Measurements from ENCODE around the gene LTB4R2.
A peak's percentile ranks its signal among the peaks of the same experiment; 100 is the strongest.

LTB4R2 gene

DNA sequence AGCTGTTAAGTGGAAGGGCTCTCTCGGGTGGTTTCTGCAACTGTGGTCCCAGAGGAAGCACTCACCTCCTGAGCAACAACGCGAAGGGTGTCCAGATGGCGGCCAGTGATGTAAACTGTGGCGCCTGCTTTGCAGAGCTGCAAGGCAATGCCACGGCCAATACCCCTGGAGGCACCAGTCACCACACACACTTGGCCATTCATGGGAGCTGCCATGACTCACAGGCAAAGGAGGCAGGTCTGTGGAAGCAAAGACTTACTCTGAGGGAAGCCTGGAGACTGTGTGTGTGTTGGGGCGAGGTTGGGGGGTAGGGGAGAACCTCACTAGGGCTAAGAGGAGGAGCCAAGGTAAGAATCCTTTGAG lies 11.1 kb upstream of the LTB4R2 start:
- peaks cover 30% of the 10 kb centered on the region for H3K36me3 ChIP-seq (replicated peaks)
- DNase-seq, result peak; percentile 52
- peak overlapping the region; percentile 98 for H3K4me3 ChIP-seq (ENCODE audit: low read depth, low read length)
- H3K27ac ChIP-seq, result peak overlapping the region; percentile 60
- TF ChIP-seq, protein P1, sequence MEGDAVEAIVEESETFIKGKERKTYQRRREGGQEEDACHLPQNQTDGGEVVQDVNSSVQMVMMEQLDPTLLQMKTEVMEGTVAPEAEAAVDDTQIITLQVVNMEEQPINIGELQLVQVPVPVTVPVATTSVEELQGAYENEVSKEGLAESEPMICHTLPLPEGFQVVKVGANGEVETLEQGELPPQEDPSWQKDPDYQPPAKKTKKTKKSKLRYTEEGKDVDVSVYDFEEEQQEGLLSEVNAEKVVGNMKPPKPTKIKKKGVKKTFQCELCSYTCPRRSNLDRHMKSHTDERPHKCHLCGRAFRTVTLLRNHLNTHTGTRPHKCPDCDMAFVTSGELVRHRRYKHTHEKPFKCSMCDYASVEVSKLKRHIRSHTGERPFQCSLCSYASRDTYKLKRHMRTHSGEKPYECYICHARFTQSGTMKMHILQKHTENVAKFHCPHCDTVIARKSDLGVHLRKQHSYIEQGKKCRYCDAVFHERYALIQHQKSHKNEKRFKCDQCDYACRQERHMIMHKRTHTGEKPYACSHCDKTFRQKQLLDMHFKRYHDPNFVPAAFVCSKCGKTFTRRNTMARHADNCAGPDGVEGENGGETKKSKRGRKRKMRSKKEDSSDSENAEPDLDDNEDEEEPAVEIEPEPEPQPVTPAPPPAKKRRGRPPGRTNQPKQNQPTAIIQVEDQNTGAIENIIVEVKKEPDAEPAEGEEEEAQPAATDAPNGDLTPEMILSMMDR (IDR thresholded peaks at IDR 0.05; ENCODE audit: low read depth, low read length, missing control alignments), result no peak
- in situ Hi-C loops (cut with HindIII; ENCODE audit: low pct_ligation_motif_present, low sequenced_read_pairs), result loop anchor here (10.0 kb wide), 1 partner anchor 54 kb away; the partner anchor contains the start of gene TINF2
- no peaks in the 10 kb centered on the region for H3K27me3 ChIP-seq (replicated peaks)

DNA sequence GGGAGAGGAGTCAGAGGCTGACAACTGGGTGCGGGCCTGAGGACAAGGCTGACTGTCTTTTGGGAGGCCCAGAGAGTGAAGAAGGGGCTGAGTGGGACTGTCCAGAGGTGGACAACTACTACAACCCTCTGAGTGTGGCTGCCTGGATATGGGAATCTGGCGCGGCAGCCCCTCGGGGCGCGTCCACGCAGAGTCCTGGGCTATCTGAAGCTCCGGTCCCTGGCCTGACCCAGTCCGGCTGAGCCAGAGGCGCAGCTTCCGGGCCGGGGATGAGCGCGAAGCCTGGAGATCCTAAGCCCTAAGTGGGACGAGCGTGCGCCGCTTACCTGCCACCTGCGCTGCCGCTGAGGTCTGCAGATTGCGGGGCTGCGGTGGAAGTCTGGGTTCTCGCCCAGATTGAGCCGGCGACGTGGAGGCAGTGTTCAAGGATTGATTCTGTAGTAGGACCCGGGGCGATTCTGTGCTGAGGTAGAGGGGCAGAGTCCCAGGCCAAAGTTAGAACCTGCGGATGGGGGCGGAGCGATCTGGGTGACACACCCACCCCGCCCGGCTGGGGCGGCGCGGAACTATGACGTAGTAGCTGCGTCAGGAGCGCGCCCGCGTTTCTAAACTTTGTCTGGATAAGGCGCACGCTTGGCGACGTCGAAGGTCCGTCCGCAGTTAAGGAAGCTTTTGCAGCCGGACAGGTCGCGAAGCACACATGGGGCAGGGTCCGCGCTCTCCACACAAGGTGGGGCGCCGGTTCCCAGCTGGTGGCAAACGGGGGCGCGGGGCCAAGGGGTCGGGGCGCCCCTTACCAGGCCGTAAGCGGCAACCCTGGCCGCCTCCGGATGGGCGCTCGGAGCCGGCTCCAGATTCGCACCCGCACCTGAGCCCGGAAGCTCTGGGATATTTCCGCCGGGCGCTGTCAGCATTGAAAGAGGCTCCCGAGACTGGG lies 10.4 kb upstream of the LTB4R2 start, which contains the start of the genes DHRS1 and NOP9:
Gene DHRS1, minus strand, starts transcription at position 526 of the 937 bp plus-strand sequence. CDS start 674 bp downstream, outside the sequence.
Gene NOP9, plus strand, starts transcription at position 596 of the 937 bp plus-strand sequence. Its CDS starts 105 bp downstream, at position 701.
- TF ChIP-seq, protein P1 (IDR thresholded peaks at IDR 0.05; ENCODE audit: low read depth, low read length, missing control alignments), result no peak
- Histone ChIP-seq H3K27me3 (replicated peaks) (no peaks in the 10 kb centered on the region), H3K36me3 (replicated peaks) (peaks cover 37% of the 10 kb centered on the region), H3K4me3 (ENCODE audit: low read depth, low read length) (peak within 1 kb of the TSS; percentile 98), H3K27ac (peak within 1 kb of the TSS; percentile 60)
- in situ Hi-C loops (cut with HindIII; ENCODE audit: low pct_ligation_motif_present, low sequenced_read_pairs), result loop anchor here (10.0 kb wide), 1 partner anchor 55 kb away; the partner anchor contains the start of gene TINF2
- peak; percentile 83 for DNase-seq

DNA sequence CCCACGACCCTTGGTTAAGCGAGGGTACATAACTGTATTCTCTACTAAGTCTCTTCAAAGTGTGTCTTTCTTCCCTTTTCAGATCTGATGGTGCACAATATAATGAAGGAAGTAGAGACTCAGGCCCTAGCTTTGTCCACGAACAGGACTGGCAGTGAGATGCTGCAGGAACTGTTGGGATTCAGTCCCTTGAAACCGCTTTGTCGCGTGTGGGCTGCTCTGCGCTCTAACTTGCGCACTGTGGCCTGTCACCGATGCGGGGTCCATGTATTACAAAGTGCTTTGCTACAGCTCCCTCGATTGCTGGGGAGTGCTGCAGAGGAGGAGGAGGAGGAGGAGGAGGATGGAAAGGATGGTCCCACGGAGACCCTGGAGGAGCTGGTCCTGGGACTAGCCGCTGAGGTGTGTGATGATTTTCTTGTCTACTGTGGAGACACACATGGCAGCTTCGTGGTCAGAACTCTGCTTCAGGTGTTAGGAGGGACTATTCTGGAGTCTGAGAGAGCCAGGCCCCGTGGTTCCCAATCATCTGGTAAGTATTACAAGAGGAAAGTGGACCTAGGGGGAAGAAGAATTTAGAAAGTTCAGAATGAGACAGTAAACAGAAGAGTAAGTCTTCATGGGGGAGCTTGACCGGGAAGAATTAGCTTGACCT lies 9.5 kb upstream of the LTB4R2 start:
- Histone ChIP-seq H3K36me3 (replicated peaks) (peaks cover 45% of the 10 kb centered on the region), H3K27me3 (replicated peaks) (no peaks in the 10 kb centered on the region), H3K27ac (no peak overlapping the region), H3K4me3 (ENCODE audit: low read depth, low read length) (peak overlapping the region; percentile 98)
- TF ChIP-seq, protein P1 (IDR thresholded peaks at IDR 0.05; ENCODE audit: low read depth, low read length, missing control alignments), result no peak
- no peak for DNase-seq
- in situ Hi-C loops (cut with HindIII; ENCODE audit: low pct_ligation_motif_present, low sequenced_read_pairs), result no loop called here

DNA sequence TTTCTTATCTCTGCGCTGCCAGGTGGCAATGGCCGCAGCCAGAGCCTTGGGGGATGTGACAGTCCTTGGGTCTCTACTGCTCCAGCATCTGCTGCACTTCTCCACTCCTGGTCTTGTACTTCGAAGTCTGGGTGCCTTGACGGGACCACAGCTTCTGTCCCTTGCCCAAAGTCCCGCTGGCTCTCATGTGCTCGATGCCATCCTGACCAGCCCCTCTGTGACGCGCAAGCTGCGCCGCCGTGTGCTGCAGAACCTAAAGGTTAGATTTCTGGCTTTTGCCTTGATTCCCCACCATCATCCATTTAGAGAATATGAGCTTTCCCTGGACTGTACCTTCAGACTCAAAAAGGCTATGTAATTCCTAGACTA lies 5.9 kb upstream of the LTB4R2 start:
- TF ChIP-seq, protein P1 (IDR thresholded peaks at IDR 0.05; ENCODE audit: low read depth, low read length, missing control alignments), result no peak
- Histone ChIP-seq H3K27me3 (replicated peaks) (no peaks in the 10 kb centered on the region), H3K36me3 (replicated peaks) (peaks cover 50% of the 10 kb centered on the region), H3K4me3 (ENCODE audit: low read depth, low read length) (no peak overlapping the region), H3K27ac (no peak overlapping the region)
- in situ Hi-C loops (cut with HindIII; ENCODE audit: low pct_ligation_motif_present, low sequenced_read_pairs), result no loop called here
- no peak for DNase-seq

DNA sequence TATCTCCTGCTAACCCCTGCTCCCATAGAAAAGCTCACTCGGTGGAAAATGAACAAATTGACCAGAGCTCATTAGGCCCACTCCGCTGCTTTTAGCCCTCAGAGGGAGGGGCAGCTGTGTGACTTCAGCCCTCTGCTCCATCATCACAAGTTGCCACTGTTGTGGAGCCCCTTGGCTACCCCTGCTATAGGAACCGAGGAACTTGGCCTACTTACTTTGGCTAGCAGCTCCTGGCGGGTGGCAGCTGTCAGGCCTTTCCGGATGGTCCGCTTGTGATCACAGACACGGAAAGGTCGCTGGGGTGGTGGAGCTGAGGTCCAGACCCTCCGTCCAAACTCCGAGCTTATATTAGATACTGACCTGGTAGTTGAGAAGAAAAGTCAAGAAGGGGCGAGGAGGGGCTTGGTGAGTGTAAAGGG lies 2.8 kb upstream of the LTB4R2 start:
- Histone ChIP-seq H3K27me3 (replicated peaks) (no peaks in the 10 kb centered on the region), H3K36me3 (replicated peaks) (peaks cover 42% of the 10 kb centered on the region), H3K4me3 (ENCODE audit: low read depth, low read length) (no peak overlapping the region), H3K27ac (no peak overlapping the region)
- in situ Hi-C loops (cut with HindIII; ENCODE audit: low pct_ligation_motif_present, low sequenced_read_pairs), result no loop called here
- no peak for DNase-seq
- TF ChIP-seq, protein P1 (IDR thresholded peaks at IDR 0.05; ENCODE audit: low read depth, low read length, missing control alignments), result no peak
